ENCODE measurements around the gene TRIM41.

The TRIM41 gene

DNA sequence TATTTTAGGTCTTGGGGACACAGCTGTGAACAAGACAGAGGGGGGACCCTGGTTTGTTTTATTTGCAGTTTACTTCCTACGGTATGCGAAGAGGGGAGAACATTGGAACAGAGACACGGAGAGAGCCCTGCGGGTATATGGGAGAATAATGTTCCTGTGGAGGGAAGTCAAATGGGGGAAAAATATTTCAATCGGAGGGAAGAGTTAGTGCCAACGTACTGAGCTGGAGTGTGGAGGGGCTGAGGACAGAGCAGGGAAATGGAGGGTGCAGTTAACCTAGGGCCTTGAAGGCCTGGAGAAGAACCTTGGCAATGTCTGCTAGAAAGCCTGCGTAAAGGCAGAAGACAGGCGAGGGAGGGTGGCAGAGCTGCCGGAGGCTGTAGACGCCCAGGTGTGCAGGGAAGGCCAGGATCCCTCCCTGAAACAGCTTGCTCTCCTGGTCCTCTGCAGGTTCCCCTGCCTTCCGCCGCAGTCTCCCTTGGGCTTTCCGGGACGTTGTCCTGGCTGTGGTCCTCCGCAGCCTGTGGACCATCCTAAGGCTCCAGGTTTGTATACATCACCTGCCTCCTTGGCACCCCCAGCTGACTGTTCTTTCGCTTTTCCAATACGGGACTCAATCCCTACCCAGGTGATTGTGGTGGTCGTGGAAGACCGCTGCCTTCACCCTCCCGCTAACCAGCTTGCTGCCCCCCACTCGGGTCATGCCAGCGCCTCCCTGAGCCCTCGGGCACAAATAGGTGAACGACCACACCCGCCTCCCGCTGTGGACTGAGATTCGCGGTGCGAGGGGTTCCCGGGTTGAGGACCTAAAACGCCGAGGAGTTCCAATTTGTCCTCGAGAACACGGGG, 22.6 kb downstream of the TRIM41 start:
- ATAC-seq, result no peak
- no peak for TF ChIP-seq BACH2 (CRISPR knock-in tag; IDR thresholded peaks at IDR 0.05; ENCODE audit: borderline replicate concordance)
- TF ChIP-seq, protein P1, sequence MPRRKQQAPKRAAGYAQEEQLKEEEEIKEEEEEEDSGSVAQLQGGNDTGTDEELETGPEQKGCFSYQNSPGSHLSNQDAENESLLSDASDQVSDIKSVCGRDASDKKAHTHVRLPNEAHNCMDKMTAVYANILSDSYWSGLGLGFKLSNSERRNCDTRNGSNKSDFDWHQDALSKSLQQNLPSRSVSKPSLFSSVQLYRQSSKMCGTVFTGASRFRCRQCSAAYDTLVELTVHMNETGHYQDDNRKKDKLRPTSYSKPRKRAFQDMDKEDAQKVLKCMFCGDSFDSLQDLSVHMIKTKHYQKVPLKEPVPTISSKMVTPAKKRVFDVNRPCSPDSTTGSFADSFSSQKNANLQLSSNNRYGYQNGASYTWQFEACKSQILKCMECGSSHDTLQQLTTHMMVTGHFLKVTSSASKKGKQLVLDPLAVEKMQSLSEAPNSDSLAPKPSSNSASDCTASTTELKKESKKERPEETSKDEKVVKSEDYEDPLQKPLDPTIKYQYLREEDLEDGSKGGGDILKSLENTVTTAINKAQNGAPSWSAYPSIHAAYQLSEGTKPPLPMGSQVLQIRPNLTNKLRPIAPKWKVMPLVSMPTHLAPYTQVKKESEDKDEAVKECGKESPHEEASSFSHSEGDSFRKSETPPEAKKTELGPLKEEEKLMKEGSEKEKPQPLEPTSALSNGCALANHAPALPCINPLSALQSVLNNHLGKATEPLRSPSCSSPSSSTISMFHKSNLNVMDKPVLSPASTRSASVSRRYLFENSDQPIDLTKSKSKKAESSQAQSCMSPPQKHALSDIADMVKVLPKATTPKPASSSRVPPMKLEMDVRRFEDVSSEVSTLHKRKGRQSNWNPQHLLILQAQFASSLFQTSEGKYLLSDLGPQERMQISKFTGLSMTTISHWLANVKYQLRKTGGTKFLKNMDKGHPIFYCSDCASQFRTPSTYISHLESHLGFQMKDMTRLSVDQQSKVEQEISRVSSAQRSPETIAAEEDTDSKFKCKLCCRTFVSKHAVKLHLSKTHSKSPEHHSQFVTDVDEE (CRISPR knock-in tag; IDR thresholded peaks at IDR 0.05), result no peak
- TF ChIP-seq, protein P2, sequence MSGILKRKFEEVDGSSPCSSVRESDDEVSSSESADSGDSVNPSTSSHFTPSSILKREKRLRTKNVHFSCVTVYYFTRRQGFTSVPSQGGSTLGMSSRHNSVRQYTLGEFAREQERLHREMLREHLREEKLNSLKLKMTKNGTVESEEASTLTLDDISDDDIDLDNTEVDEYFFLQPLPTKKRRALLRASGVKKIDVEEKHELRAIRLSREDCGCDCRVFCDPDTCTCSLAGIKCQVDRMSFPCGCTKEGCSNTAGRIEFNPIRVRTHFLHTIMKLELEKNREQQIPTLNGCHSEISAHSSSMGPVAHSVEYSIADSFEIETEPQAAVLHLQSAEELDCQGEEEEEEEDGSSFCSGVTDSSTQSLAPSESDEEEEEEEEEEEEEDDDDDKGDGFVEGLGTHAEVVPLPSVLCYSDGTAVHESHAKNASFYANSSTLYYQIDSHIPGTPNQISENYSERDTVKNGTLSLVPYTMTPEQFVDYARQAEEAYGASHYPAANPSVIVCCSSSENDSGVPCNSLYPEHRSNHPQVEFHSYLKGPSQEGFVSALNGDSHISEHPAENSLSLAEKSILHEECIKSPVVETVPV (CRISPR knock-in tag; IDR thresholded peaks at IDR 0.05), result no peak
- no peak for TF ChIP-seq ZFP3 (CRISPR knock-in tag; IDR thresholded peaks at IDR 0.05)
- no peak for TF ChIP-seq TCF4 (CRISPR knock-in tag; IDR thresholded peaks at IDR 0.05; ENCODE audit: borderline replicate concordance)
- no peak for TF ChIP-seq ARNTL (CRISPR knock-in tag; IDR thresholded peaks at IDR 0.05; ENCODE audit: borderline replicate concordance, low read depth)
- no peak for TF ChIP-seq PPARA (CRISPR knock-in tag; IDR thresholded peaks at IDR 0.05; ENCODE audit: borderline replicate concordance)
- TF ChIP-seq, protein P3, sequence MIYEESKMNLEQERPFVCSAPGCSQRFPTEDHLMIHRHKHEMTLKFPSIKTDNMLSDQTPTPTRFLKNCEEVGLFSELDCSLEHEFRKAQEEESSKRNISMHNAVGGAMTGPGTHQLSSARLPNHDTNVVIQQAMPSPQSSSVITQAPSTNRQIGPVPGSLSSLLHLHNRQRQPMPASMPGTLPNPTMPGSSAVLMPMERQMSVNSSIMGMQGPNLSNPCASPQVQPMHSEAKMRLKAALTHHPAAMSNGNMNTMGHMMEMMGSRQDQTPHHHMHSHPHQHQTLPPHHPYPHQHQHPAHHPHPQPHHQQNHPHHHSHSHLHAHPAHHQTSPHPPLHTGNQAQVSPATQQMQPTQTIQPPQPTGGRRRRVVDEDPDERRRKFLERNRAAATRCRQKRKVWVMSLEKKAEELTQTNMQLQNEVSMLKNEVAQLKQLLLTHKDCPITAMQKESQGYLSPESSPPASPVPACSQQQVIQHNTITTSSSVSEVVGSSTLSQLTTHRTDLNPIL (CRISPR knock-in tag; IDR thresholded peaks at IDR 0.05; ENCODE audit: low read depth), result no peak
- TF ChIP-seq TOX (CRISPR knock-in tag; IDR thresholded peaks at IDR 0.05; ENCODE audit: borderline replicate concordance), result no peak
- TF ChIP-seq ZNF565 (CRISPR knock-in tag; conservative IDR thresholded peaks at IDR 0.05; ENCODE audit: low read depth), result no peak
- TF ChIP-seq GLIS3 (CRISPR knock-in tag; IDR thresholded peaks at IDR 0.05), result no peak
- TF ChIP-seq CSDC2 (CRISPR knock-in tag; IDR thresholded peaks at IDR 0.05), result no peak
- TF ChIP-seq RARB (CRISPR knock-in tag; IDR thresholded peaks at IDR 0.05), result no peak
- TF ChIP-seq, protein P4, sequence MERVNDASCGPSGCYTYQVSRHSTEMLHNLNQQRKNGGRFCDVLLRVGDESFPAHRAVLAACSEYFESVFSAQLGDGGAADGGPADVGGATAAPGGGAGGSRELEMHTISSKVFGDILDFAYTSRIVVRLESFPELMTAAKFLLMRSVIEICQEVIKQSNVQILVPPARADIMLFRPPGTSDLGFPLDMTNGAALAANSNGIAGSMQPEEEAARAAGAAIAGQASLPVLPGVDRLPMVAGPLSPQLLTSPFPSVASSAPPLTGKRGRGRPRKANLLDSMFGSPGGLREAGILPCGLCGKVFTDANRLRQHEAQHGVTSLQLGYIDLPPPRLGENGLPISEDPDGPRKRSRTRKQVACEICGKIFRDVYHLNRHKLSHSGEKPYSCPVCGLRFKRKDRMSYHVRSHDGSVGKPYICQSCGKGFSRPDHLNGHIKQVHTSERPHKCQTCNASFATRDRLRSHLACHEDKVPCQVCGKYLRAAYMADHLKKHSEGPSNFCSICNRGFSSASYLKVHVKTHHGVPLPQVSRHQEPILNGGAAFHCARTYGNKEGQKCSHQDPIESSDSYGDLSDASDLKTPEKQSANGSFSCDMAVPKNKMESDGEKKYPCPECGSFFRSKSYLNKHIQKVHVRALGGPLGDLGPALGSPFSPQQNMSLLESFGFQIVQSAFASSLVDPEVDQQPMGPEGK (CRISPR knock-in tag; IDR thresholded peaks at IDR 0.05; ENCODE audit: borderline replicate concordance), result no peak

DNA sequence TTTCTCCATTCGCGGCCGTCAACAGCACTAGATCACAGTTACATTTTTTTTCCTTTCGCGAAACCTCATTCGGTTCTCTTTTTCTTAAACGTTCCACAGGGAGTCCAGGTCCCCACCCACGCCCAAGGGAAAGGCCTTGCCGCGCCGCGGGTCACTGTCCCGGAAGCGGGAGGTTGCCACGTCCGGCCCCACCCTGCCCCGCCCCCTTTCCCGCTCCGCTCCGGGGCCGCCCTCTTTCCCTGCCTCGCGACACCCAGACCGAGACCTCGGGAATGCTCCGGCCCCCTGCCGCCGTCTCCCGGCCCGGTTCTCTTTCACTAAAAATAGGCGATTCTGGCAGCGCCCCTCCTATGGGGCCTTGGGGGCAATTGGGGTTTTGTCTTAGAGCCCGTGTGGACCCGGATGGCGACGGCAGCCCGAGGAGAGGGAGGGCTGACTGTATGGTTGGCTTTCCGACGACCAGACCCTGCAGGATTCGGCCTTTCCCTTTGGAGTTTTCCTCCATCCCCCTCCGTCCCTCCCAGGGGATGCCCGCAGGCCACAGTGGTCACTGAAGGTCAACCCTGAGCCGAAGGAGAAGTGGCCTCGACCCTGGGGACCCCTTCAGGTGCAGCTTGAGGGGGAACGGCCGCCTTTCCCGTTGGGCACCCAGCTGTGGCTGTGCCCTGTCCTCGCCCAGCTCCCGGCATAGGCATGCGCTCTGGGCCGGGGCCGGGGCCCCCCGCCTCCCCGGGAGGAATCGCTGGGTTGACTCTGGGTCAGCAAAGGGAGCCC, 23.4 kb downstream of the TRIM41 start:
- TF ChIP-seq ARNTL (CRISPR knock-in tag; IDR thresholded peaks at IDR 0.05; ENCODE audit: borderline replicate concordance, low read depth), result no peak
- no peak for TF ChIP-seq ZNF8 (CRISPR knock-in tag; IDR thresholded peaks at IDR 0.05)
- TF ChIP-seq ZC3H10 (CRISPR knock-in tag; IDR thresholded peaks at IDR 0.05), result no peak
- TF ChIP-seq ZFP3 (CRISPR knock-in tag; IDR thresholded peaks at IDR 0.05), result no peak
- no peak for TF ChIP-seq ESRRG (CRISPR knock-in tag; IDR thresholded peaks at IDR 0.05)
- TF ChIP-seq TOX (CRISPR knock-in tag; IDR thresholded peaks at IDR 0.05; ENCODE audit: borderline replicate concordance), result no peak
- no peak for TF ChIP-seq ZNF565 (CRISPR knock-in tag; conservative IDR thresholded peaks at IDR 0.05; ENCODE audit: low read depth)
- TF ChIP-seq RARB (CRISPR knock-in tag; IDR thresholded peaks at IDR 0.05), result no peak
- TF ChIP-seq BACH2 (CRISPR knock-in tag; IDR thresholded peaks at IDR 0.05; ENCODE audit: borderline replicate concordance), result no peak
- TF ChIP-seq CSDC2 (CRISPR knock-in tag; IDR thresholded peaks at IDR 0.05), result no peak
- TF ChIP-seq, protein P2 (CRISPR knock-in tag; IDR thresholded peaks at IDR 0.05), result no peak
- TF ChIP-seq, protein P3 (CRISPR knock-in tag; IDR thresholded peaks at IDR 0.05; ENCODE audit: low read depth), result no peak
- ATAC-seq, result peak; percentile 78

Data from SK-N-SH treated with all-trans-retinoic acid at 6 μM for 48 hours (cell line).